GM19395 (cell line): ENCODE measurements around the gene NFIA.

ENCODE experiments used
- ATAC-seq: cut with Tn5 transposase; IDR thresholded peaks from one replicate; pipeline ENCODE4 v1.9.1; 2021; ENCODE audit warnings: mild to moderate bottlenecking, moderate library complexity; ENCODE audit not compliant: unreplicated experiment

NFIA gene

GRCh38 chr1:61353797-61354406 lies 271.5 kb downstream of the NFIA start:
- ATAC-seq = no peak

- no peak for ATAC-seq
Observed at GRCh38 chr1:61356016-61356415, 273.7 kb downstream of the NFIA start.

GRCh38 chr1:61356995-61357394 lies 274.6 kb downstream of the NFIA start:
- ATAC-seq = no peak

- no peak for ATAC-seq
Observed at GRCh38 chr1:61357539-61357938, 275.2 kb downstream of the NFIA start.

- ATAC-seq = no peak
Observed at GRCh38 chr1:61358770-61359455, 276.6 kb downstream of the NFIA start.

- ATAC-seq = no peak
Observed at GRCh38 chr1:61361931-61362330, 279.6 kb downstream of the NFIA start.

GRCh38 chr1:61362351-61362750 lies 280.0 kb downstream of the NFIA start:
- ATAC-seq = no peak

GRCh38 chr1:61368366-61368765 lies 286.0 kb downstream of the NFIA start:
- ATAC-seq = no peak

- no peak for ATAC-seq
Observed at GRCh38 chr1:61368876-61369275, 286.5 kb downstream of the NFIA start.

- ATAC-seq = no peak
Observed at GRCh38 chr1:61370177-61370912, 288.0 kb downstream of the NFIA start.

- ATAC-seq = no peak
Observed at GRCh38 chr1:61370913-61371279, 288.5 kb downstream of the NFIA start.

- no peak for ATAC-seq
Observed at GRCh38 chr1:61372944-61373343, 290.6 kb downstream of the NFIA start.

- ATAC-seq = no peak
Observed at GRCh38 chr1:61374156-61374555, 291.8 kb downstream of the NFIA start.

GRCh38 chr1:61375082-61375880 lies 292.9 kb downstream of the NFIA start:
- no peak for ATAC-seq

GRCh38 chr1:61376151-61376550 lies 293.8 kb downstream of the NFIA start:
- no peak for ATAC-seq

- ATAC-seq = no peak
Observed at GRCh38 chr1:61377242-61377958, 295.0 kb downstream of the NFIA start.

- ATAC-seq = no peak
Observed at GRCh38 chr1:61378494-61379180, 296.3 kb downstream of the NFIA start.

- ATAC-seq = no peak
Observed at GRCh38 chr1:61379693-61380092, 297.3 kb downstream of the NFIA start.

GRCh38 chr1:61380561-61380960 lies 298.2 kb downstream of the NFIA start:
- ATAC-seq = no peak

GRCh38 chr1:61386323-61386722 lies 304.0 kb downstream of the NFIA start:
- ATAC-seq = no peak
